GM23248 (cell line): ENCODE results near the gene TTC1.

Experiments used
- EZH2 ChIP-seq: fragments of 200-600 bp; sonication (generic); IDR thresholded peaks from 2 replicates; pipeline ENCODE4 v1.6.1; 2018; ENCODE audit warnings: antibody characterized with exemption, mild to moderate bottlenecking; ENCODE audit not compliant: insufficient read depth, poor library complexity, severe bottlenecking
- EZH2phosphoT487 ChIP-seq: fragments of 200-600 bp; sonication (generic); IDR thresholded peaks from 2 replicates; pipeline ENCODE4 v1.6.1; 2018; ENCODE audit warnings: antibody characterized with exemption, moderate library complexity, mild to moderate bottlenecking, low read depth; ENCODE audit not compliant: insufficient read depth

- TF ChIP-seq EZH2phosphoT487, result no peak
- no peak for TF ChIP-seq EZH2
These were observed 39.0 kb upstream of the TTC1 start for GRCh38 chr5:159969966-159970365.
